ENCODE results near the gene C19orf33.

The C19orf33 gene

GRCh38 chr19:38293281-38293680 is 10.8 kb upstream of the C19orf33 start:
- Mint-ChIP-seq H3K9me3 (no peaks in the 10 kb centered on the region), H3K27ac (no peak overlapping the region), H3K27me3 (no peaks in the 10 kb centered on the region), H3K4me3 (no peak overlapping the region), H3K36me3 (no peaks in the 10 kb centered on the region), H3K4me1 (no peaks in the 10 kb centered on the region)

- no peaks in the 10 kb centered on the region for H3K27me3 Mint-ChIP-seq
Observed at GRCh38 chr19:38294090-38294489, 10.0 kb upstream of the C19orf33 start.

DNA sequence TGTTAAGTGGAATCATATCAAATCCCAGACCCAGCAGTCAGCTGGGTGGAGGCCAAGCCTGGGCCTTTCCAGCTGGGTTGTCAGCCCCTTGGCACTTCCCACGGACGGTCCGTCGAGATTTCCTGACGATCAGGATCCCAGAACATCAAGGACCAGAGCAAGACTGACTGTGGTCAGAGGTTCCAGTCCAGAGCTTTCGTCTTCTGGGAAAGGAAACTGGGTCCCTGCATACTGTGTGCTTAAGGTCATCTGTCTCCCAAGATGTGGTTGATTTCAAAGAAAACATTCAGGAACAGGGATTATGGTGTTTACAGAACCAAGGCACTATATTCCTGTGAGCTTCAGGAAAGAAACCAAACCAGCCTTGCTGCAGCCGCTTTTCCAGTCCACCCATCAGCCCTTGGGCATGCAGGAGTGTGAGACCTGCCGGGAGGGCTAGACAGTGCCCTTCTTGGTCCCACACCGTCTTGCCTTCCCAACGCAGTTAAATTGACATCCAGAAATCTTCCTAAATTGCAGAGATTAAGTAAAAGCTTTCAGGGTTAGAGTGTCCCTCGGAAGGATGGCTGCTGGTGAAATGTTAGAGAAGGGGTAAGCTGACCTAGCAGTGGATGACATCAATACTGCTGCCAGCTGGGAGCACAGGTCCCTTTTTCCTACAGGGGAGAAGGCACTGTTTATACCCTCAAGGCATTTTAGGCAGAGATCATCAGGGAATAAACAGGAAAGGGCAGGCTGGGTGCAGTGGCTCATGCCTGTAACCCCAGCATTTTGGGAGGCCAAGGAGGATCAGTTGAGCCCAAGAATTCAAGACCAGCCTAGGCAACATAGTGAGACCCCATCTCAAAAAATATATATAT is 5.0 kb upstream of the C19orf33 start:
- Mint-ChIP-seq H3K9me3 (no peaks in the 10 kb centered on the region), H3K4me3 (no peak overlapping the region), H3K36me3 (no peaks in the 10 kb centered on the region), H3K27ac (no peak overlapping the region), H3K27me3 (no peaks in the 10 kb centered on the region), H3K4me1 (no peaks in the 10 kb centered on the region)

More at GRCh38 chr19:38294090-38294489, 10.0 kb upstream of the C19orf33 start:
- Mint-ChIP-seq H3K9me3 (no peaks in the 10 kb centered on the region), H3K36me3 (no peaks in the 10 kb centered on the region), H3K27ac (no peak overlapping the region), H3K4me1 (no peaks in the 10 kb centered on the region), H3K4me3 (no peak overlapping the region)

DNA sequence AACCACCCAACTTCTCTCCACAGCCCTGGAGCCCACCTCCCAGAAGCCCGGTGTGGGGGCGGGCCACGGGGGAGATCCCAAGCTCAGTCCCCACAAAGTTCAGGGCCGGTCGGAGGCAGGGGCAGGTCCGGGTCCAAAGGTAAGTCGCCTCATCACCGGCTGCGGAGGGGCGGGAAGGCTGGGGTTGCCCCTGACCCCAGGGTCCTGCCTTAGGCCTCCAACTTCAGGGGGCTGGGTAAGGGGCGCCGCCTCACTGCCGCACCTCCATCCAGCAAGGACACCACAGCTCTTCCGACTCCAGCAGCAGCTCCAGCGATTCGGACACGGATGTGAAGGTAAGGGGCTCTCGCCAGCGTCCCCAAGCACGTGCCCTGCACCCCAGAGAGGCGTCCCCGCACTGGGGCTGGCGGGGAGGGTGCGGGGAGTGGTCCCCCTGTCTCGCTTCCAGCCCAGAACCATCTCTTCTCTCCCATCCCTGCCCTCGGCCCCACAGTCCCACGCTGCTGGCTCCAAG is 358 bp downstream of the C19orf33 start:
- Mint-ChIP-seq H3K4me1 (no peaks in the 10 kb centered on the region), H3K4me3 (no peak overlapping the region), H3K27me3 (no peaks in the 10 kb centered on the region), H3K9me3 (no peaks in the 10 kb centered on the region), H3K36me3 (no peaks in the 10 kb centered on the region), H3K27ac (no peak overlapping the region)

GRCh38 chr19:38304866-38305429 is 897 bp downstream of the C19orf33 start:
- Mint-ChIP-seq H3K4me1 (no peaks in the 10 kb centered on the region), H3K27ac (no peak overlapping the region), H3K9me3 (no peaks in the 10 kb centered on the region), H3K4me3 (no peak overlapping the region), H3K36me3 (no peaks in the 10 kb centered on the region), H3K27me3 (no peaks in the 10 kb centered on the region)

DNA sequence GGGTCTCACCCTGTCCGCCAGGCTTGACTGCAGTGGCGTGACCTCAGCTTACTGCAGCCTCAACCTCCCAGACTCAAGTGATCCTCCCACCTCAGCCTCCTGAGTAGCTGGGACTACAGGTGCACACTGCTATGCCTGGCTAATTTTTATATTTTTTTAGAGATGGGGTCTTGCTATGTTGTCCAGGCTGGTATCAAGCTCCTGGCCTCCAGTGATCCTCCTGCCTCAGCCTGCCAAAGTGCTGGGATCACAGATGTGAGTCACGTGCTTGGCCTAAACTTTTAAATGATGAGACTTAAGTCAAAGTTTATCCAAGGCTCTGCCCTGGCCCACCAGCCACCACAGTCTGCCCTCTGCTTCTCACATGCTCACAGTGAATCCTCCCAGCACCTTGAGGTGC is 2.2 kb downstream of the C19orf33 start:
- Mint-ChIP-seq H3K36me3 (peaks cover 2% of the 10 kb centered on the region), H3K9me3 (no peaks in the 10 kb centered on the region), H3K4me1 (no peaks in the 10 kb centered on the region), H3K4me3 (no peak overlapping the region), H3K27ac (no peak overlapping the region), H3K27me3 (no peaks in the 10 kb centered on the region)

DNA sequence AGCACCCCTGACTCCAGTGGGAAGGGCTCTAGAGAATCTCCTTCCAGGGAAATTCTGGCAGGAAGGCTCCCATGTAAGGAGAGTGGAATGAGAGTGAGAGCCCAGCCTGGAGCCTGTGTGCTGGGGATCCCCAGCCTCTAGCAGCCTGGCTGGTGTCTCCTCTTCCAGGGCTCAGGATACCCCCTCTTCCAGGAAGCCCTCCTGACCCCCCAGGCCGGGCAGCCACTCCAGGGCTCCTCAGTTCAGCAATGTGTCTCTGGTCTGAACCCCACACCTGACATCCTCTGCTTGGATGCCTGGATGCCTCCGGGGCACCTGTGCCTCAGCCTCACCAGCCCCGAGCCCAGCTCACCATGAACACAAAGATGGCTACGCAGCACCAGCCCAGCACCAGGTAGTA is 3.0 kb downstream of the C19orf33 start:
- Mint-ChIP-seq H3K4me1 (no peaks in the 10 kb centered on the region), H3K27ac (no peak overlapping the region), H3K27me3 (no peaks in the 10 kb centered on the region), H3K4me3 (no peak overlapping the region), H3K36me3 (peaks cover 2% of the 10 kb centered on the region), H3K9me3 (no peaks in the 10 kb centered on the region)

GRCh38 chr19:38307597-38307996 is 3.5 kb downstream of the C19orf33 start:
- H3K36me3 Mint-ChIP-seq, result peaks cover 2% of the 10 kb centered on the region

DNA sequence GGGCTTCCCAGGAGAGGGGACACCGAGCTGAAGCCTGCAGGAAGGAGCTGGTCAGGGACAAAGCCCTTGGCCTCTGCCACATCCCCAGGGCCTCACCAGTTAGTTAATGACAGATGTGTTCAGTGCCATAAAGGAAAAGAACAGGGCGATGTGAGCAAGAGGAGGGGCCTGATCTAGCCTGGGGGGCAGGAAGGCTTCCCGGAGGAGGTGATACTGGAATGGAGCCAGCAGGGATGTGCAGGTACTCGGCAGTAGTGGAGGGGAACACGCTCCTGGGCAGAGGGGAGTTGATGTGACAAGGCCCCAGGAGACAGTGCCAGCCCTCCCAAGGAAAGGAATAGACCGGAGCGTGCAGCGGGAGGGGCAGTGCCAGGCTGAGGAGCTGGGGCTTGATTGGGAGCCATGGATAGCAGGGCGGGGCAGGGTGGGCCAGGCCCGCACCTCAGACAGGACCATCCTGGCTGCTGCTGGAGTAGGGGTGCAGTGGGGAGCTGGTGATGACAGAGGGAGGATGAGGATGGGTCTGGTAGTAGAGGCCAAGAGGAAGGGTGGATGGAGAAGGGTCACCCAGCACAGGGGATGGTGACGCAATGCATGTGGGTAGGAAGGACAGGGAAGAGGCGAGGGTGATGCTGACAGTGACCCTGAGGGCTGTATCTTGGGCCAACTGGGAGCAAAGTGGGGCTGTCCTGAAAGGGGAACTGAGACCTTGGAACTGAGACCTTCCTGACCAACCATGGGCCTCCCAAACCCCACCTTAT is 4.1 kb downstream of the C19orf33 start:
- no peak overlapping the region for H3K27ac Mint-ChIP-seq
- no peak overlapping the region for H3K4me3 Mint-ChIP-seq
- H3K36me3 Mint-ChIP-seq, result peaks cover 2% of the 10 kb centered on the region
- H3K4me1 Mint-ChIP-seq, result no peaks in the 10 kb centered on the region
- H3K9me3 Mint-ChIP-seq, result no peaks in the 10 kb centered on the region
- H3K27me3 Mint-ChIP-seq, result no peaks in the 10 kb centered on the region

More at GRCh38 chr19:38307597-38307996, 3.5 kb downstream of the C19orf33 start:
- no peaks in the 10 kb centered on the region for H3K27me3 Mint-ChIP-seq
- H3K9me3 Mint-ChIP-seq, result no peaks in the 10 kb centered on the region
- no peak overlapping the region for H3K4me3 Mint-ChIP-seq
- no peaks in the 10 kb centered on the region for H3K4me1 Mint-ChIP-seq
- no peak overlapping the region for H3K27ac Mint-ChIP-seq

GRCh38 chr19:38308926-38309614 is 5.0 kb downstream of the C19orf33 start:
- H3K27ac Mint-ChIP-seq, result no peak overlapping the region
- H3K4me1 Mint-ChIP-seq, result peaks cover 5% of the 10 kb centered on the region
- H3K9me3 Mint-ChIP-seq, result no peaks in the 10 kb centered on the region

GRCh38 chr19:38309615-38310278 is 5.7 kb downstream of the C19orf33 start:
- Mint-ChIP-seq H3K27ac (no peak overlapping the region), H3K4me3 (no peak overlapping the region), H3K36me3 (peaks cover 2% of the 10 kb centered on the region), H3K4me1 (peaks cover 5% of the 10 kb centered on the region), H3K9me3 (no peaks in the 10 kb centered on the region), H3K27me3 (no peaks in the 10 kb centered on the region)

More at GRCh38 chr19:38308926-38309614, 5.0 kb downstream of the C19orf33 start:
- Mint-ChIP-seq H3K4me3 (no peak overlapping the region), H3K36me3 (peaks cover 2% of the 10 kb centered on the region), H3K27me3 (no peaks in the 10 kb centered on the region)

- Mint-ChIP-seq H3K9me3 (no peaks in the 10 kb centered on the region), H3K4me1 (peaks cover 8% of the 10 kb centered on the region), H3K27me3 (no peaks in the 10 kb centered on the region), H3K4me3 (no peak overlapping the region), H3K36me3 (peaks cover 2% of the 10 kb centered on the region), H3K27ac (no peak overlapping the region)
Observed at GRCh38 chr19:38310279-38310670, 6.2 kb downstream of the C19orf33 start.

GRCh38 chr19:38310986-38311385 is 6.9 kb downstream of the C19orf33 start:
- peaks cover 9% of the 10 kb centered on the region for H3K4me1 Mint-ChIP-seq
- no peak overlapping the region for H3K27ac Mint-ChIP-seq

GRCh38 chr19:38315657-38316476 is 11.8 kb downstream of the C19orf33 start, which contains the start of gene YIF1B:
YIF1B (minus strand) TSS chr19:38315947; CDS start chr19:38315917, 30 bp downstream.
- Mint-ChIP-seq H3K27me3 (no peaks in the 10 kb centered on the region), H3K9me3 (no peaks in the 10 kb centered on the region), H3K36me3 (no peaks in the 10 kb centered on the region), H3K4me3 (peak within 1 kb of the TSS; percentile 89), H3K4me1 (peaks cover 45% of the 10 kb centered on the region), H3K27ac (peak within 1 kb of the TSS; percentile 95)

More at GRCh38 chr19:38310986-38311385, 6.9 kb downstream of the C19orf33 start:
- Mint-ChIP-seq H3K9me3 (no peaks in the 10 kb centered on the region), H3K4me3 (no peak overlapping the region), H3K36me3 (peaks cover 2% of the 10 kb centered on the region), H3K27me3 (no peaks in the 10 kb centered on the region)

Data from activated naive CD4-positive, alpha-beta T cell treated with anti-CD3 and anti-CD28 coated beads, Interleukin-2, amount 50 U/mL, for 24 hours (primary cell).